Stimulated activated CD4-positive, alpha-beta T cell treated with anti-CD3 and anti-CD28 coated beads, Interleukin-1b, Interleukin-23, amount 100 ng/mL, for 1 hour (primary cell): Measurements from ENCODE around the gene CAMK2A.

Source experiments
- DNase-seq, 2 donors: peaks; one replicate each; pipeline ENCODE4 v3.0.0-alpha.2; 2020; ENCODE audit warnings: low read depth in 2 of 2

CAMK2A gene

DNA sequence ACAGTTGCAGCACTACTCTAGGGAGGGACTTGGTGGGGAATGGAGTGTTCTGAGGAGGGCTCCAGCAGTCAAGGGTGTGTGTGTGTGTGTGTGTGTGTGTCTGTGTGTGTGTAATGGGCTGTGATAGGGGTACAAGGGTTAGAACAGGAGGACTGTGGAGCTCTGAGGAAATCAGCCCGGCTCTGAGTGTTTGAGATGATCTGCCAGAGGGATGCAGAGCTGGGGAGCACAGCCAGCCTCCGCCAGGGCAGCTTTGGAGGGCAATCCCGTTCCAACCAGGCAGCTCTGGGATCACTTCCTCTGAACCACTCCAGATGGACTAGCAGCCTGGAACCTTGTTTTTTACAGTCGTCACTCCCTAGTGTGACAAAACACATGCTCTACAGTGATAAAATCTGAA, 102.7 kb downstream of the CAMK2A start:
- DNase-seq, result no peak

DNA sequence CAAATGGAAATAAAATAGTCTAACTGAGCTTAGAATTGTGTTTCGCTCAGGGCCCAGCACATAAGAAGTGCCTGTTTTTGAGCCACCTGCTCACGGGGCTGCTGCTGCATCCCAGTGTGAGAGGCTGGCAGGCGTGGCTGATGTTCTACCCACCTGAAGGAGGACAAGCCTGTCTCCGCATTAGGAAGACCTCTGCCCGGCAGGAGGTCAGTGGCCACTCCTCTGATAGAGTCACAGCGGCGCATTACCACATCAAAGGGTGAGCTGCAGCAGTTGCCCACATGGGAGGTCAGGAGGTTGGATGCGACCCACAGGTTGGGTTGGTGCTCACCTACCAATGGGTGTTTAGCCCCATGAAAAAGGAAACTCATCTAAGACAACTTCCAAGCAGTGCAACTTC, 103.4 kb downstream of the CAMK2A start:
- no peak for DNase-seq

DNA sequence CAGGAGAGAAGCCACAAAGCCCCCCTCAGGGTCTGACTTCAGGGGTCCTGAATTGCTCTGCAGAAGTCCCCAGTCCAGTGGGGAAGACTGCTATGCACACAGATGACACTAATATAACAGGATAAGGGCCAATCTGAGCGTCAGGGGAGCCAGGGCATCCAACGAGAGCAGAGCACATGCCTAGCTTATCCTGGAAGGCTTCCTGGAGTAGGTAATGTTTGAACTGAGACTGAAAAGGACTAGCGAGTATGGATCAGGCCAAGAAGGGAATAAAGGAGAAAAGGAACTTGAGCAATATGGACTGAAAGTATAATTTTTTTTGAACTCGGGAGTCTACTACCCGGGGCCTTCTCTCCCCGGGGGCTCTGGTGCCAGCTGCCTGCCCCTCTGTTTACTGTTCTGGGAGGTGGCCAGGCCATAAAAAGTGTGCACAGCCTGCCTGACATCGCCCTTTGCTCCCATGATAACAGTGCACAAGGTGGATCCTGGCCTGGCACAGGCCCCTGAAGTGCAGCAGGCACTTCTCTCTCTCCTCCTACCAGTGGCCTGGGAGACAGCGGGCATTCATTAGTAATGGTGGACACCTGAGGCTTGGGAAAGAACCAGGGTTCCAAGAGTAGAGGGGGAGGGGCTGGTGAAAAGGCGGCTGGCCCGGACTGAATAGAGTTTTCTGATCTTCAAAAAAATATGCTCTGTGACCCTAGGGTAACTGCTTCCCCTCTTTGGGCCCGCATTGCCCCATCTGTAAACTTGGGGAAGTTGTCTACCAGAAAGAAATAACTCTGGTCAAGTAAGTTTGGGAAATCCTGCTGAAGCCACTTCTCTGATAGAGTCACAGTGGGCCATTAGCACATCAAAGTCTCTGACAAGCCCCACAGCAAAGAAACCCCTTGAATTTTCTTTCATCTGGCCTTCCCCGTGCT, 104.3 kb downstream of the CAMK2A start:
- no peak for DNase-seq

DNA sequence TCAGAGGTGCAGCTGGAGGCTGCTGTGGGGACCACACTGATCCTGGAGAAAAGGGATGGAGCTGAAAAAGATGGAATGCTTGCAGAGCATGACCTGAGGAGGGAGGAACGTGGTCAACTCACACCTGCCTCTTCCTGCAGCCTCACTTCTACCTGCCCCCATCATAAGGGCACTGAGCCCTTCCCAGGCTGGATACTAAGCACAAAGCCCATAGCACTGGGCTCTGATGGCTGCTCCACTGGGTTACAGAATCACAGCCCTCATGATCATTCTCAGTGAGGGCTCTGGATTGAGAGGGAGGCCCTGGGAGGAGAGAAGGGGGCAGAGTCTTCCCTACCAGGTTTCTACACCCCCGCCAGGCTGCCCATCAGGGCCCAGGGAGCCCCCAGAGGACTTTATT, 105.6 kb downstream of the CAMK2A start:
- no peak for DNase-seq

DNA sequence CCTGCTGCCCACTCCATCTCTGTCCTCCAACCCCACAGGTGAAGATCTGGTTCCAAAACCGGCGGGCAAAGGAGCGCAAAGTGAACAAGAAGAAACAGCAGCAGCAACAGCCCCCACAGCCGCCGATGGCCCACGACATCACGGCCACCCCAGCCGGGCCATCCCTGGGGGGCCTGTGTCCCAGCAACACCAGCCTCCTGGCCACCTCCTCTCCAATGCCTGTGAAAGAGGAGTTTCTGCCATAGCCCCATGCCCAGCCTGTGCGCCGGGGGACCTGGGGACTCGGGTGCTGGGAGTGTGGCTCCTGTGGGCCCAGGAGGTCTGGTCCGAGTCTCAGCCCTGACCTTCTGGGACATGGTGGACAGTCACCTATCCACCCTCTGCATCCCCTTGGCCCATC, 106.1 kb downstream of the CAMK2A start:
- no peak for DNase-seq

DNA sequence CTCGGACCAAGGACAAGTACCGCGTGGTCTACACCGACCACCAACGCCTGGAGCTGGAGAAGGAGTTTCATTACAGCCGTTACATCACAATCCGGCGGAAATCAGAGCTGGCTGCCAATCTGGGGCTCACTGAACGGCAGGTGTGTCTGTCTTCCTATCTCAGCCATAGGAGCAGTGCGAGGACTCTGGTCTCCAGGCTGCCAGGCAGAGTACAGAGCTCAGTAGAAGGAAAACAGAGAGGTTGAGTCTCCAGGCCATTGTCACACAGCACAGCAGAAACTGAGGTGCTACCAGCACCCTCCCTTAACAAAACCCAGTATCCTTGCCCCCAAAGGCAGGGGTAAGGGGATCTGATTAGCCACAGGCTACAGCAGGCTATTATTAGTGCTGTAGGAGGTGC, 106.8 kb downstream of the CAMK2A start:
- no peak for DNase-seq

DNA sequence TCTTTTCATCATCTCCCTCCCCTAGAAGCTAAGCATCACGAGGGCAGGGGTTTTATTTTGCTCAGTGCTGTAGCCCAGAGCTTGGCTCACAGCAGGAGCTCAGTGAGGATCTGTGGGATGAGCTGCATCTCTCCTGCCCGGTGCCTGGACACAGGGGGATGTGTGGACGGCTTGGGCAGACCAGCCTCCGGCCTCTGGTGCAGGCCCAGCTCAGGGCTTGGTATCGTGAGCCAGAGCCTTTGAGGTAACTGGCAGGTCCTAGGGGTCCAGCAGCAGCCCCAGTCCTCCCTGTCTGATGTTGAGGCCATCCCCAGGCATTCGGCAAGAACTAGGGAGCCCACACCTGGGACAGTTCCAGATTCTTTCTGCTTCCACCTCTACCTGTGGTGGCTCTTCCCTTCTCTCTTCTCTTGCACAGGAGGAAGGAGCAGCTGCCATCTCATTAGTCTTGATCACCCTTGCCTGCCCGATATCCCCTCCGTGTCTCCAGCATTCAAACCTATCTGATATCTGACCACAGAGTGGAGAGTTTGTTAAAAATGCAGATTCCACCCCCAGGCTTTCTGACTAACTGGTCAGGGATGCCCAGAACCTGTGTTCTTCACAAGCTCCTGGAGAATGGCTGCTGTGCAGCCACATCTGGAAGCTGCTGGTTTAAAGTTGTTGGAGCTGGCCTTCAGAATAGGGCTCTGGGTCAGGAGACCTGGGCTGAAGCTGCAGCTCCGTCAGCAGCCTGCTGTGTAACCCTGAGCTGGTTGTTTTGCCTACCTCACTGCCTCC, 107.6 kb downstream of the CAMK2A start:
- no peak for DNase-seq

DNA sequence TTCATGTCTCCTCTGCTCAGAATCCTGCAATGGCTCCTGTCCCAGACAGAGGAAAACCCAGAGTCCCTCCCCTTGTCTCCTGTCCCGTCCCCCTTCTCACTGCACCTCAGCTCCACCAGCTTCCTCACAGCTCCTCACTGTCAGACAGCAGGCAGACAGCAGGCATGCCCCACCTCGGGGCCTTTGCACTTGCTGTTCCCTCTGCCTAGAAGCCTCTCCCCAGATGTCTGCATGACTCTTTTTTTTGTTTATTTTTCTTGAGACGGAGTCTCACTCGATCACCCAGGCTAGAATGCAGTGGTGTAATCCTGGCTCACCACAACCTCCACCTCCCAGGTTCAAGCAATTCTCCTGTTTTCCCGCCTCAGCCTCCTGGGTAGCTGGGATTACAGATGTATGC, 108.5 kb downstream of the CAMK2A start:
- no peak for DNase-seq

DNA sequence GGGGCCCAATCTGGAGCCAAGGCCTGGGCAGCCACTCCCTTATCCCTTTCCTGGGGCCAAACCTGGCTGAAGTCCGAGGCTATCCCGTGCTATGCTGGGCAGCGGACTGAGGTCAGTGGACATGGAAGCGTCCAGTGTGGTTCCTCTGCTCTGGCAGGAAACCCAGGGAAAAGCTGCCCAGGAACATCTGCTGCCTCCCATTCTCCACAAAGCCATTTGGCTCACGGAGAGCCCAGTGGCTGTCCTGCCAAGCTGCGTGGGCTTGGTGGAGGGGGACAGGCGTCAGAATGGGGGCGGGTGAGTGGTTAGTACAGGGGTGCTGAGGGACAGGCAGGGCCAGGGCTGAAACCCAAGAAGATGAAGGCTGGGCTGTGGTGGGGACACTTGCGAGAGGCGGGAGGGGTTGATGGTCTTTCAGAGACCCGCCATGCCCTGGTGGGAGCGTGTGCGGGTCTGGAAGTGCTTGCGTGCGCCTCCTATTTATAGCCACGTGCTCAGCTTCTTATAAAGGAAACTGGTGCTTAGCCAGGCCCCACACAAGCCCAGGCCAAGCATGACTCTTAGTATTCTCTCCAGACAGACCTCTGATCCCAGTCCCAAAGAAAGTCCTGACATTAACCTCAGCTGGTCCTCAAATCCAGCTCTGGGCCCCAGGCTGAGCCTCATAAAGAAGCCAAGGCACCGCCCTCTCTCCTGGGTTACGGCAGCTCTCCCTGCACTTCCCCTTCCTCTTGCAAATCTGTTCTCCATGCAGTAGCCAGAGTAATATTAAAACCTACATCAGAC, 109.1 kb downstream of the CAMK2A start:
- no peak for DNase-seq

DNA sequence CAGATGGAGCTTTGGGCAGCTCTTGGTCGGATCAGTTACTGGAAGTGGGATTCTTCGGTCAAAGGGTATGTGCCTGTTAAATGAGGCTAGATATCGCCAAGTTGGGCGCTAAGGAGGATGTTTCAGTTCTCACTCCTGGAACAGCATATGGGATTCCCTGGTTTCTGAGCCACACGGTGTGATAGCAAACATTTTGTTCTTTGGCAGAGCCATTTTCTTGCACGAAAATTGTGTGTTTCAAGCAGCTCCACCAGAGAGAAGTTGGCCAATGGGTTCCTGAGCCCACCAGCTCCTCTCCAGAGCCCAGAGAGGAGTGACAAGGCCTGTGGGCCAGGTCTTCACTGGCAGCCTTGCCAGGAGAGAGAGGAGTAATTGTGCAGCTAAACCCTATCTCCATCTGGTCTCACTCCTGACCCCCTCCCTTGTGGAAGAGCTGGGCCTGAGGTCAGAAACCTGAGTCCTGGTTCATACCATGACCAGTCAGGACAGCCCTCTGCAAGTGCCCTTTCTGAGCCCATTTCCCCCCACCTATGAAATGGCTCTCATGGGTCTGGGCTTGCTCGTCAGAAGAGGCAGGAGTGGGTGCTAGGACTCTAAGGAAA, 110.5 kb downstream of the CAMK2A start:
- no peak for DNase-seq

DNA sequence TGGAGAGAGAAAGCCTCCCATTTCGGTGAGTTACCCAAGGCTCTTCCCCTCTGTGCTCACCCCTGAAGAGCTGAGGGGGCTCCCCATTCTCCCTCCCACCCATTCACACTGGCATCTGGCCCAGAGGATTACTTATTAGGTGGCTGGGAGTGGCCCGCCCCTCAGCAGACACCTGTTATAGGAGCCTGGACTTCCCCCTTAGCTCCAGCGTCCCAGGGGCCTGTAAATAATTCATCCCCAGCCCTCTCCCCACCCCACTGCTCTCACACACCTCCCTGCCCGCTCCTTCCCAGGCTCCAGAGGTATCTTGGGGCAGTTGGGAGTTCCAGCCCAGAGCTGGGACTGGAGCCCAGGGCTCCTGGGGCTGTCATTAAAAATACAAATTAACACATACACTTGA, 111.3 kb downstream of the CAMK2A start:
- DNase-seq, result no peak

DNA sequence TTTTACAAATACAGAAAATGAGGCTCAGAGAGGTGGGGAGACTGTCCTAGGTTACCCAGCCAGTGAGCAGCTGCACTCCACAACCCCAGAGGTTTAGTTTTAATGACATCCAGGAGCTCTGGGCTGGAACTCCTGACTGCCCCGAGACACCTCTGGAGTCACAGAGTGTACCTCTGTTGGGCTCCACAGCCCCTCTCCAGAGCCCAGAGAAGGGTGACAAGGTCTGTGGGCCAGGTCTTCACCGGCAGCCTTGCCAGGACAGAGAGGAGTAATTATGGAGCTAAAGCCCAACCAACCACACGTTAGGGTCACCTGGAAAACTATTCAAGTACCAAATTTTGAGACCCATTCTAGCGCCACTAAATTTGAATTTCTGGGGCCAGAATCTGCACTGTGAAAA, 111.9 kb downstream of the CAMK2A start:
- DNase-seq, result no peak

DNA sequence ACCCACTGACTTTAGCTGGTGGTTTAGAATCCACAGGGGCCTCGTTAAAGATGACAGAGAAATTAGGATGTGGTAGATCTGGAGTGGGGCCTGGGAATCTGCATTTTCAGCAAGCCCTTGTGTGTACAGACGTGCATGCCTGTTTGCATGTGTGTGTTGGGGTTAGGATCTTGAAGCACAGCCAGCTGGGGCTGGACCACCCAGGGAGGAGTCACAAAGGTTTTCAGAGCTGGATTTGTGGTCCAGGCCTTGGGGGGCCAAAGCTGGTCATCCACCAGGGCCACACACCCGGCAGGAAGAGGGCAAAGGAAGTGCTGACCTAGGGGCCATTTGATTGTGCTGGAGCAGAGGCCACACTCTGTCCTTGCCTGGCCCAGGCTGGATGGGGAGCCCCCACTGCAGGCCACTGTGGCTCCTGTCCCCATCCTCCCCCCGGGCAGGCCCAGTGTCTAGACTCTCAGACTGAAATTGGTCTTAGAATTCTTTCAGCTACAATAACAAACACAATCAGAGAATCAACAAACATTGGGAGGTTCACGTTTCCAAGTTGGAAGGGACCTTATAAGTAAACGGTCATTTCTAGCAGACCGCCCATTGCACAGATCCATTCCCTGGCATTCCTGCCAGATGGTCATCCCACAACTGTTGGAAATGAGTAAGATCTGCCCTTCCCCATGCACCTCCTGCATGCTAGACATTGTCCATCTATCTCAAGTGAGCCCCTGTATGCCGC, 112.7 kb downstream of the CAMK2A start:
- no peak for DNase-seq

DNA sequence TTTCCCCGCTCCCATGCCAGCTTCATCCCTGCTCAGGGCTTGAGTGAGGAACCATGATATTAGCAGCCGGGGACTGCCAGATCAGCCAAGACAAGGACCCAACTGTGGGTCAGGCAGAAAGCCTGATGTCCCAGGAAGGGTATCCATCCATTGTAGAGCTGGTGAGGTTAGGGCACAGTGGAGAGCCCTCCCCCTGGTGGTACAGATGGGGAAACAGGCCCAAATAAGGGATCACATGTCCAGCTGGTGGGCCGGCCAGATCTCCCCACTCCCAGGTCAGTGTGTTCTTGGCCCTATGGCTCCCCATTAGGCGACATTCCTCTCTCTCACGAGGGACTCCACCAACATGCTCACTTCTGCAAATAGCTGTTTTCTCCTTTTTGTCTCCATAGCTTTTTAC, 114.0 kb downstream of the CAMK2A start:
- no peak for DNase-seq

DNA sequence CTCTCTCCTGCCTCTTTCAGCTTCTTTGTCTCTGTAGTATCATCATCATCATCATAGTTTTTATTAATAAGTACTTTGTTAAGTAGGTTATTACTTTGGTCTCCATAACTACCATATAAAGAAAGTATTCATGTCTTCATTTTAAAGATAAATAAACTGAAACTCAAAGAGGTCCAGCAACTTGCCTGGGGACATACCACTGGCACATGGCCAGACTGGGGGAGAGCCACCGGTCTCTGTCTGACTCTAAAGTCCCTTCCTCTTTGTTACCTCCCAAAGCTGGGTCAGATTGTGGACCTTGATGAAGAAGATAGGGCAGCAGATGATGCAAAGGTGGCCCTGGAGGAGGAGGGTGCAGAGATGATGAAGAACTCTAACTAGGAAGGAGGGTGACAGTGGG, 114.5 kb downstream of the CAMK2A start:
- DNase-seq, result no peak

DNA sequence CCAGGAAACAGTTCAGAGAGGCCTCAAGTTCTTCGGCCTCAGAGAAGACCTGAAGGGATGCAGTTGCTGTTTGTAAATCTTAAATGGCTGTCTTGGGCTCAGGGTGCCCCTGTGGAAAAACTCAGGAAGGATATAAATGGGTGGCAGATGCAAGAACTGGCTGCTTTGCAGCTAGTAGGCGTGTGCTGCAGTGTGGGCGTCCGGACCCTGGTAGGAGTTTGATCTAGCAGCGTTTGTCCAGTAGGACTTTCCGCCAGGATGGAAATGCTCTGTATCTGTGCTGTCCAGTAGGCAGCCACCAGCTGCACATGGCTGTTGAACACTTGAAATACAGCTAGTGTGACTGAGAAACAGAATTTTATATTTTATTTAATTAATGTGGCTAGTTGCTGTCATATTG, 115.3 kb downstream of the CAMK2A start:
- DNase-seq, result no peak

DNA sequence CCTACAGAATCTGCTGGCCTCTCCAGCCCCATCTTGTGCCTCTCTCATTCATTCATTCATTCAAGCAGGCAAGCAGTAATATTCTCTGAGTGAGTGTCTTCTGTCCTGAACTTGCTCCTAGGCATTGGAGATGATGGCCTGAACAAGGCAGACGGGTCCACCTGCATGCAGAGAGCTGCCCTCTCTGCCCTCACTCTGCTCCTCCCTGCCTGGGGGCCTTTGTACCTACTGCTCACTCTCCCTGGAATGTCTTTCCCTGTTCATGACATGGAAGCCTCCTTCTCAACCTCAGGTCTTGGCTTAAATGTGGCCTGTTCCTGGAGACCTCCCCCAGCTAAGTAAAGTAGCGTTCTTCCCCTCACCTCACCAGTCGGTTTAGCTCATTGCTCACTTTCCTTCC, 116.4 kb downstream of the CAMK2A start:
- DNase-seq, result no peak

DNA sequence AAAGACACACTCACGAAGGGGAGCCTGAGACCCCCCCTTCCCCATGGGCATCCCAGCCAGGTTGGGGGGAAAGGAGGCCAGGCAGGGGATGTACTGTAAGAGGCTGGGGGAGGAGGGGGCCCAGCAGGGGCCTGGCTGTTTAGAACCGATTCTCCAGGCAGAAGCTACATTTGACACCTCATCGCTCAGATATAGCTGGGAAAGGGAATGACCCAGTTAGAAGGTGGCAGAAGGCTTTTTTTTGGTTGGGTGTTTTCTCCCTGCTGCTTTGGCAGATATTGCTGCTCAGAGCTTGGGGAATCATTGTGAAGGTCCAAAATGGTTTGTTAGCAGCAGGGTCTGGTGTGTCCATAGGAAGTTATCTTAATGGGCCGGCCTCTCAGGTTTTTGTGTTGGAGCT, 117.0 kb downstream of the CAMK2A start:
- no peak for DNase-seq

DNA sequence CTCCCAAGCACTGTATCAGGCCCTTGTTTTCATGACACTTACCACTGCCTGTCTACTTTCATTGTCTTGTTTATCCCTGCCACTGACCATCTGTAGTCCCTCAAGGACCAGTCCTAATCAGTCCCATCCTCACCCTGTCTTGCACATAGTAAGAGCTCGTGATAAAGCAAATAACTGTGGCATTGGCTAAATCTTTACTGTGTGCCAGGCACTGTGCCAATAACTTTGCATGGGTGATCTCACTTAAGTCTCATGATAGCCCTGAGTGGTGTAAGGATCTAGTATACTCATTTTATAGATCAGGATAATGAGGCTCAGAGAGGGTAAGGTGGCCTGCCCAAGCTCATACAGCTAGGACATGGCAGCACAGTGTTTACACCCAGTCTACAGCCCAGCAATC, 117.4 kb downstream of the CAMK2A start:
- DNase-seq, result no peak
